Suppressor macrophage treated with lipopolysaccharide for 1 hour (primary cell): Measurements from ENCODE around the gene RRBP1.
"Not testable (repeated sequence)": the region's sequence is repeated elsewhere in the genome, so short reads cannot be mapped to it uniquely, and the experiment has no call there.

Experiments
- DNase-seq, 3 donors: peaks; one replicate each; pipeline ENCODE4 v3.0.0-alpha.2; 2020 to 2022

RRBP1 gene

GRCh38 chr20:17709361-17710293, 27.6 kb upstream of the RRBP1 start:
- no peak for DNase-seq

DNA sequence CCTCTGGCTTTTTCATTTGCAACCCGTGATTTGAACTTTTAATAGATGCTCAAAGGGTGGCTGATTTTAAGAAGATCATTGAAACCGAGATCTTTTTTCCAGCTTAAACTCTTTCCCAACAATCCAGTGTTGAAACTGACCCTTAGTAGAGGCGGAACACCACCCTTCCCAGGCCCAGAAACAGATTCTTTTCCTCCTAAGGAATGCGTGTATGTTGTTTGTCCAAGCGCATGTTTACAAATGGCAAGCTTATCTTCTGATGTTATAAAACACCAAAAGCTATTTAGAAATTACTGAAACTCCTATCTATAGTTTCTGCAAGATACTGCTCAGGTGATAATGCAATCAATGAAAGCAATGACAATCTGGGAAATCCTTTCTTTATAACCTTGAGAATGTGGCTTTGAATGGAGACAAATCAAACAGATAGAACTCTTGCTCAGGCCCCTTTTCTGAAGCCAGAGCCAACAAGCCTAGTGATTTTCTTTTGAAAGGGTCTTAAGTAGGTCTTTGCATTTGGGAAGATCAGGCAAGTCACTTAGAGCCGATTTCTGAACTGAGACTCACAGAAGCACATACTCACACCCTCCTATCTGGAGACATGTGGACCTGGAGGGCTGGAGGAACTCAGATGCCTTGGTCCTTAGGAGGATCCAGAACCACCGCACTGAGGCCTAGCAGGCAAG, 26.8 kb upstream of the RRBP1 start:
- no peak for DNase-seq

DNA sequence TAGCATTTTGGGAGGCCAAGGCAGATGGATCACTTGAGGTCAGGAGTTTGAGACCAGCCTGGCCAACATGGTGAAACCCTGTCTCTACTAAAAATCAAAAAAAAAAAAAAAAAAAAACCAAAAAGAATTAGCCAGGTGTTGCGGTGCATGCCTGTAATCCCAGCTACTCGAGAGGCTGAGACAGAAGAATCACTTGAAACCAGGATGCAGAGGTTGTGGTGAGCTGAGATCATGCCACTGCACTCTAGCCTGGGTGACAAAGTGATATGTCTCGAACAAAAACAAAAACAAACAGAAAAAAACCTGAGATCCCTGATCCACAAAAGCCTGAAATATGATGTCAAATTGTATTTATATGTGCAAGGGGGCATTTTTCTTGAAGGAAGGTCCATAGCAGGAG, 25.9 kb upstream of the RRBP1 start:
- DNase-seq: not testable (repeated sequence)

GRCh38 chr20:17706632-17707031, 24.6 kb upstream of the RRBP1 start:
- no peak for DNase-seq

DNA sequence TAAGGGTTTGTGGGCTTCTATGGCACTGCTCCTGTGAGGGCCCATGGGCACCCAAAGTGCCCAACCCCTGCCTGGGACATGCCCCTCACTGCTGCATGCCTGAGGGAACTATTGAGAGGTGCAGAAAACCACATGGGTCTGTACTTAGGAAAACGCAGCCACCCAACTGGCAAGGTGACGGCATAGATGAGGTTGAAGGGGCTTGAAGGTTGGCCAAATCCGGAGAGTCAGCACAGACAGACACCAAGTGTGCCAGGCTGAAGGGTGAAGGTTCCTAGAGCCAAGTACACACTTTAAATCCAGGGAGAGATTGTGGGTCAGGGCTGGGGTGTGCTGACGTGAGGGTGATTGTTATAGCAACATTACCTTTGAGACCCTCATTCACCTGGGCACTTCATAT, 23.9 kb upstream of the RRBP1 start:
- no peak for DNase-seq

- DNase-seq: no peak
These were observed 22.7 kb upstream of the RRBP1 start for GRCh38 chr20:17704589-17705317.

DNA sequence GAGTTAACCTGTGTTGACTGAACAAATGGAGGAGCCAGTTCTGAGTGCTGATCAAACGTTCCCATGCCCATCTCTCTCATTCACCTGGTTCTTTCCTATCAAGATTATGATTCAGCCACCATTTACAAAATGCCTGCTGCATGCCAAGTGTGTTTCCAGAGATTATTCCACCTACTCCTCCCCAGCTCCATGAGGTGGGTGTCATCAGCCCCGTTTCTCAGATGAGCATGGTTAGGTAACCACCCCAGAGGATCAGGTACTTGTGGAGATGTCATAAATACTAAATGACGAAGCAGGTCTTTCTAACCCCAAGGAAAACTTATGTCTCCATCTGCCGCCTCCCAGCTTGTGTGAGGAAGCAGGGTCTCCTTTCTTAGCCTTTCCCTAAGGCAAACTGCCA, 19.8 kb upstream of the RRBP1 start:
- DNase-seq: no peak

DNA sequence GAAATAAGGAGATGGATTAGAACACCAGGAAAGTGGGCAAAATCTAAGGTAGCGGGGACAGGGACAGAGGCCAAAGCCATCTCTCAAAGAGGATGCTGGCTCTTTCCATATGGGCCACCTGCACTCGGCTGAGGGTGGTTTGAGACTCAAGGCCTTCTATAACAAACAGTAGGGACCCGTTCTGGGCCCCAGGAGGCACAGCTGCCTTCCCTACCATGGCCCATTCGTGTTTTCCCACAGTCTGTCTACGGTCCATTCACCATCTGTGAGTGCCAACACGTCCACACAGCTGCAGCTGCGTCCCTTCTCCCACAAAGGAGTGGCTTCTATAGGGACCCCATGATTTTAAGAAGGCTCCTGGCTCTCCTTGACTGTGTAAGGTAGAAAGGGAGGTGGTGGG, 18.6 kb upstream of the RRBP1 start:
- no peak for DNase-seq

- DNase-seq: no peak
These were observed 17.9 kb upstream of the RRBP1 start, which contains the start of gene BANF2 for GRCh38 chr20:17699931-17700351. Gene BANF2 (plus strand): TSS chr20:17699966. CDS start chr20:17725026, 25,060 bp downstream.

DNA sequence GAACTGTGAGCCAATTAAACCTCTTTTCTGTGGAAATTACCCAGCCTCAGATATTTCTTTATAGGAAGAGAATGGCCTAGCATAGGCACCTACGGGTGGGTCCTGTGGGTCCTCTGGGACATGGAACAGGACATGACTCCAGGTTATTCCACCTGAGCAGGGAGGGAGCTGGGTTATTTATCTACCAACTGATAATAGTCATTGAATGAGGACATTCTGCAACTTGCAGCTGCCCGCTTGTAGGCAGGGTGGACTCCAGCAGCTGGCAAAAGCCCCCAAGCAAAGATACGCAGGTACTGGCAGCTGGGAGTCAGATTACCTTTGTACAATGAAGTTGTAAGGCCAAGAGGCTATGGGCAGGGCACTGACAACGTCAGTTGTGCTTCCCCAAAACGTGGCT, 16.3 kb upstream of the RRBP1 start:
- DNase-seq: no peak

DNA sequence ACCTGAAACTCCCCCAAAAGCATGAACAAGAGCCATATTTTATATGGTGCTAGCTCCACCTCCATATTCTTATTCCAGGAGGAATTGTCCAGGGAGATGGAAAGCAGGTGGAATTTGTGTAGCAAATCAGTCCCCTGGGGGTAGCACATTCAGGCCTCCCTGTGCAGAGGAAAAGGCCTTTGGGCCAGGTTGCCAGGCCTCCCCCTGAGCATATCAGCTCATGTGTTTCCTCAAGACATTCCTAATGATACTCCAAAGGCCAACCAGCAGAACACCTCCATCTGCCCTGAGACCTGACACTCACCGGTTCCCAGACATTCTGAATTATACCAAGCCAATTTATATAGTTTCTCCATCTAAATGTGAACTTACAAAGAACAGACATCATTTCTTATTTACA, 15.1 kb upstream of the RRBP1 start:
- no peak for DNase-seq

GRCh38 chr20:17696287-17696686, 14.2 kb upstream of the RRBP1 start:
- DNase-seq: no peak

DNA sequence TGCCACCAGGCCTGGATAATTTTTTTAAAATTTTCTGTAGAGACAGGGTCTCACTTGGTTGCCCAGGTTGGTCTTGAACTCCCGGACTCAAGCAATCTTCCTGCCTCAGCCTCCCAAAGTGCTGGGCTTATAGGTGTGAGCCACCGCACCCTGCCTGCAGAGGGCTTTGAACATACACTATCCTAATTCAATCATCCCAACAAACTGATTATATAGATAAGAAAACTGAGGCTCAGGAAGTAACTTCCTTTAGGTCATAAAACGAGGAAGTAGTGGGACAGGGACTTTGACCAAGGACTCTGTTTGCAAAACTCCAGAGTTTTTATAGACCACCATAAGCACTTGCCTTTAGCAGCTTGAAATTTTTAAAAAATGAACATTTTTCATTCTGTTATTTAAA, 12.7 kb upstream of the RRBP1 start:
- DNase-seq: no peak

- DNase-seq: no peak
These were observed 11.5 kb upstream of the RRBP1 start for GRCh38 chr20:17693444-17694001.

DNA sequence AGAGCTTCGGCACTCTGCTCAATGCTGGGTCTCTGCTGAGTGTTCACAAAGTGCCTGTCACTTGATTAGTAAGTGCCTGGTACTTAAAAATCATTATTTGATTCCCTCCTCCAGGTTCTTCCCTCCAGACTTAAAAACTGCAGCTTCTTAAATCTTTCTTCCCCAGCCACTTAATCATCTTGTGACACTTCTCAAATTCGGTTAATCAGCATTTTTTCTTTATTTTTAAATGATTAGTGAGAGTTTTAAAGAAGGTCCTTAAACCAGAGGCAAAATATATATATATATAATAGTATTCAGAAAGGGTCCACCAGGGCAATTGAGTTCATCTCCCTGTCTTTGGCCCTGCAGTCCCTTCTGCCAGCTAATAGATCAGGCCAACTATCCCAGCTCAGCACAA, 9.7 kb upstream of the RRBP1 start:
- peak in 1 of 3 donors; percentile 17 for DNase-seq

DNA sequence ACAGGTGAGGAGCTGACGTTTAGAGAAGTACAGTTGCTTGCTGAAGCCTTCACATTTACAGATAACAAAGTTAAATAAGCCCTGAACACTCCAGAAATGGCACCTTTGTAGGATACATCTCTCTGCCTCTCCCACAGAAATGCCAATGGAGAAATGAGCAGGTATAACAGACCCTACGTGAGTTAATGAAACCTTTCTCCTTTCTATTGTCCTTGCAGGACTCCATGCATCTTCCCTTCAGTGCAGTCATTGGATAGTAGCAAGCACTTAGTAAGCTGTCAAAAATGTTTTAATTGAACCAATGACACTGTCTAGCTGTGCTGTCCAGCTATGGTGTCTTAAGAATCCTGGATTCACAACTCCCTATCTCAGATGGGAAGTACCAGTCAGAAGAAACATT, 8.1 kb upstream of the RRBP1 start:
- no peak for DNase-seq

DNA sequence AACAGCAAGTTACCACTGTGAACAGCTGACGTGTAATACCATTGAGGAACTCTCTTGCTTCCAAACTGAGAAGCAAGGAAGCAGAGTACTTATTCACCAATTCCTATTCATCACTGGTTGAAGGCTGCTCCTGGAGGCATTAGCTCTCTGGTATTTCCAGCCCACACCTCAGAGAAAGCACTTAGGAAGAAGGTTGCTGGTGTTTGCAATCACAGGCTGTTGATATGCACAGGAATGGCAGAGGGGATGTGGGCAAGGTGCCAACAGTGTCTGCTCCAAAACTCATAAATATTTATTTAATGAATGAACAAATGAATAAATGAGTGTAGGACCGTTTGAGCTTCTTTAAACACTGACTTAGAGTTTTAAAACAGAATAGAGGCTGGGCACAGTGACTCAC, 6.9 kb upstream of the RRBP1 start:
- DNase-seq: peak in 1 of 3 donors; percentile 24

- DNase-seq: no peak
These were observed 5.8 kb upstream of the RRBP1 start for GRCh38 chr20:17687800-17688199.

DNA sequence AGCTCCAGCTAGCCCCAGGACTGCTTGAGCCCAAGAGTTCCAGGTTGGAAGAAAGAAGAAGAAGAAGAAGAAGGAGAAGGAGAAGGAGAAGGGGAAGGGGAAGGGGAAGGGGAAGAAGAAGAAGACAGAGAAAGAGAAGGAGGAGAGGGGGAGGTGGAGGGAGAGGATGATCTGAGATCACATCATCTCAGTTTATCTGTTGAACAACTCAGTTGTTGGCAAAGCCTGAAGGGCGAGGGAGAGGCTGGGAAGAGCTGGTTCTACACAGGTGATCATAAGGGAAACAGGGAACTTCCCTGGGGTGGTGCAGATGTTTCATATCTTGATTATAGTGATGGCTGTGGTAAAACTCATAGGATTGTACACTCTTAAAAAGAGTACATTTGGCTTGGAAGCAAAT, 3.1 kb upstream of the RRBP1 start:
- no peak for DNase-seq

DNA sequence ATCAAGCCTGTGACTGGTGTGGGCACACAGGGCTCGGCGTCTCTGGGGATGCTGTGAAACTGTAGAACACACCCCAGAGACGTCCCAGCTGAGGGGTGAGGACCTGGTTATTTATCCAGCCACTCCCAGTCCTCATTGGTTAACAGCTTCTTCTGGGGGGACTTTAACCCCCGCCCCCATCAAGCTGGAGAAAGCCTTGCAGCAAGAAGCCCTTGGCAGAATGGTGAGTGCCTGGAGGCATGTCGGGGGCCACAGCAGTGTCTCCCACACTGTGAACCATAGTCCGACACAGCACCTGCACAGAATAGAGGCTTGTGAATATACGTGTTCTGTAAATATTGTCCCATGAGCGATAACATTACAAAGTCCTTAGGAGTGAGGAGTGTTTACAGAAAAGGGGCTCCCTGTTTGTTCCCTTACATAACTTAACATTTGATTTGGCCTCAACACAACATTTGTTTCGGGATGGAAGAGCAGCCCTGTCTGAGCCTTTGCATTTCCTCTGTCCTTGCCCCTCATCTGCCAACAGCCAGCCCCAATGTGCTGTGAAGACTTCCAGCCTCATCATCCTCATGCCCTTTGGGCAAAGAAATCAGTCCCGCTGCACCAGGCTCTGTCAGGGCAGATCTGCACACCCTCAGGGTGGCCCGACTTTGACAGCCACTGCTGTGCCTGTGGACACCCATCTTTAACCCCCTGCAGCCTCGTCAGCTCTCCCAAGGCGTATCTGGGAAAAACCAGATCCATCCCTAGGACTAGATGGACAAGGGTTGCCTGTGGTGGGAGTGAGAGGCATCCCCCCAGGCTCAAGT, 2.2 kb upstream of the RRBP1 start:
- no peak for DNase-seq

DNA sequence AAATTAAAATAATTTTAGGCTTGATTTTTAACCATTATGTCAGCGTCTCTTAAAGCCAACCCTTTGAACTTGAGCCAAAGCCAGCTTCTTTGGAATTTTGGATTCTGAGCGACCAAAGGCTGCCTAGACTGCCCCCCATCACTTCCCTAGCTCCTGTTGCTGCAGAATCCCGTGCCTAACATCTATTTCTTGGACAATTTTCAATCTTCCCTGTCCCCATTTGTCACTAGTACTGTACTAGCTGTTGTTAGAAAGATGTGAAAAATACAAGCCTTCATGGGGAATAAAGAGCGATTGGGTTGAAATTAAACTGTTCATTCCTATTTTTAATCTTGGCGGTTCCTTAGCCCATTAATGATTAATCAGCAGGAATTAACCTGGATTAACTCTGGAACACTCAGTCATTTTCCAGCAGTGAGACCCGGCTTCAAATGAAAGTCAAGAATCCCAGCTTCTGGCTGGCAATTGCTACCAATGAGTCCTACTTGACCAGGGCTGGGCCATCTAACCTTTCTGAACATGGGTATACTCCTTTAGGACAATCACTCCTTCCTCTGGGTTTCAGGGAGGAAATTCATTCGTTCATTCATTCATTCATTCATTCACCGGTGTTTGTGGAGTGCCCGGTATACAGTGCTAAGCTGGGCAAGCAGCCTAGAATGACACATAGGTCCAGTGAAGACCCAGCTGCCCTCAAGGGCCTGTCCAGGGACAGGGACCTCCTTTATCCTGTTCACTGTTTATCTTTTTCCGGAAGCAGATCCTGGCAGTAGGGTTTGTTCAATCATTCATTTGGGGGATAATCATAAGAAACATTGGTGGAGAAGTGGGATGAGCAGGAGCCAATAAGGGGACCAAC, 1.4 kb upstream of the RRBP1 start:
- no peak for DNase-seq
